OCI-LY7 (cell line): ENCODE data around the gene TMEM269.

Experiments
- EZH2phosphoT487 ChIP-seq: fragments of 200-600 bp; sonication (generic); IDR thresholded peaks from 2 replicates; pipeline ENCODE4 v1.6.1; 2018; ENCODE audit warnings: low read depth, borderline replicate concordance, mild to moderate bottlenecking, mixed run types, antibody characterized with exemption, low read length, moderate library complexity, mixed read lengths
- TF ChIP-seq, protein P1 (sequence below): fragments of 200-600 bp; sonication (generic); conservative IDR thresholded peaks from 2 replicates; pipeline ENCODE4 v1.5.1; 2014; ENCODE audit warnings: mild to moderate bottlenecking, antibody characterized with exemption, low read length, moderate library complexity, mixed read lengths

DNA sequence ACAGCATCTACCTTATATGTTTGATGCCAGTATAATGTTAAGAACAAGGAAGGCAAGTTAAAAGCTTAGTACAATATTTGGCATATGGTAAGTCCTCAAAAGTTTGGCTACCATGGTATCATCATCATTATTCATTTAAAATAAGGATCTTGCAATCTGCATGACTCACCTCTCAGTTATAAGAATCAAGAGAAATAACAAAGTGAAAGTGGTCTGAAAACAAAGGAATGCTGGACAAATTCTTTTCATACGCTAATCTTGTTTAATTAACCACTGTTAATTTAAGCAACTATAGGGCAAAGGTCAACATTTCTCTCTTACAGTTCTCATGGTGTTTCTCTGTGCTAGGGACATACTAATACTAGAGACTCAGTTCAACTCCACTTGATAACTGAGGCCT lies 31.7 kb upstream of the TMEM269 start:
- TF ChIP-seq, protein P1, sequence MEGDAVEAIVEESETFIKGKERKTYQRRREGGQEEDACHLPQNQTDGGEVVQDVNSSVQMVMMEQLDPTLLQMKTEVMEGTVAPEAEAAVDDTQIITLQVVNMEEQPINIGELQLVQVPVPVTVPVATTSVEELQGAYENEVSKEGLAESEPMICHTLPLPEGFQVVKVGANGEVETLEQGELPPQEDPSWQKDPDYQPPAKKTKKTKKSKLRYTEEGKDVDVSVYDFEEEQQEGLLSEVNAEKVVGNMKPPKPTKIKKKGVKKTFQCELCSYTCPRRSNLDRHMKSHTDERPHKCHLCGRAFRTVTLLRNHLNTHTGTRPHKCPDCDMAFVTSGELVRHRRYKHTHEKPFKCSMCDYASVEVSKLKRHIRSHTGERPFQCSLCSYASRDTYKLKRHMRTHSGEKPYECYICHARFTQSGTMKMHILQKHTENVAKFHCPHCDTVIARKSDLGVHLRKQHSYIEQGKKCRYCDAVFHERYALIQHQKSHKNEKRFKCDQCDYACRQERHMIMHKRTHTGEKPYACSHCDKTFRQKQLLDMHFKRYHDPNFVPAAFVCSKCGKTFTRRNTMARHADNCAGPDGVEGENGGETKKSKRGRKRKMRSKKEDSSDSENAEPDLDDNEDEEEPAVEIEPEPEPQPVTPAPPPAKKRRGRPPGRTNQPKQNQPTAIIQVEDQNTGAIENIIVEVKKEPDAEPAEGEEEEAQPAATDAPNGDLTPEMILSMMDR: no peak
- TF ChIP-seq EZH2phosphoT487: no peak
